GM06990 (cell line): ENCODE measurements around the gene CSF1.

ENCODE experiments used
- DNase-seq: peaks from one replicate; pipeline ENCODE4 v3.0.0-alpha.2; 2011; ENCODE audit not compliant: insufficient read length; ENCODE audit errors: extremely low read depth
- H3K27me3 ChIP-seq: replicated peaks from 2 replicates; pipeline ENCODE4 v1.6.0; 2011; ENCODE audit warnings: low read length; ENCODE audit not compliant: control insufficient read depth, insufficient read depth
- H3K36me3 ChIP-seq: 2 replicates; pipeline ENCODE4 v1.5.1; 2011; ENCODE audit warnings: low read length; ENCODE audit not compliant: control insufficient read depth, insufficient read depth
- H3K4me3 ChIP-seq: replicated peaks from 2 replicates; pipeline ENCODE4 v1.5.1; 2011; ENCODE audit warnings: low read depth, mild to moderate bottlenecking, control low read depth, low read length
- CTCF ChIP-seq: IDR thresholded peaks from 2 replicates; pipeline ENCODE4 v1.5.1; 2011; ENCODE audit warnings: low read length, control low read depth, mild to moderate bottlenecking, inconsistent platforms; ENCODE audit not compliant: insufficient read depth, poor library complexity, severe bottlenecking

Gene CSF1

GRCh38 chr1:109912873-109913272 is 2.2 kb downstream of the CSF1 start:
- TF ChIP-seq CTCF, result no peak
- H3K36me3 ChIP-seq, result peaks cover 18% of the 10 kb centered on the region
- H3K4me3 ChIP-seq, result no peak overlapping the region; the same call in 1 of the 2 replicates
- H3K27me3 ChIP-seq, result no peaks in the 10 kb centered on the region
- DNase-seq, result no peak

- no peak overlapping the region for H3K4me3 ChIP-seq
- no peak for DNase-seq
Measured at GRCh38 chr1:109913360-109913879, 2.8 kb downstream of the CSF1 start.

GRCh38 chr1:109914587-109915240 is 4.1 kb downstream of the CSF1 start:
- no peak for DNase-seq
- peaks cover 21% of the 10 kb centered on the region for H3K36me3 ChIP-seq

More at GRCh38 chr1:109913360-109913879, 2.8 kb downstream of the CSF1 start:
- Histone ChIP-seq H3K36me3 (peaks cover 19% of the 10 kb centered on the region), H3K27me3 (no peaks in the 10 kb centered on the region)
- no peak for TF ChIP-seq CTCF

GRCh38 chr1:109917051-109917767 is 6.6 kb downstream of the CSF1 start:
- TF ChIP-seq CTCF, result no peak
- Histone ChIP-seq H3K4me3 (no peak overlapping the region), H3K27me3 (no peaks in the 10 kb centered on the region), H3K36me3 (peaks cover 25% of the 10 kb centered on the region)
- no peak for DNase-seq

More at GRCh38 chr1:109914587-109915240, 4.1 kb downstream of the CSF1 start:
- Histone ChIP-seq H3K27me3 (no peaks in the 10 kb centered on the region), H3K4me3 (no peak overlapping the region)
- TF ChIP-seq CTCF, result no peak

- no peaks in the 10 kb centered on the region for H3K27me3 ChIP-seq
- no peak for TF ChIP-seq CTCF
- DNase-seq, result no peak
- H3K4me3 ChIP-seq, result no peak overlapping the region
- peaks cover 30% of the 10 kb centered on the region for H3K36me3 ChIP-seq
Measured at GRCh38 chr1:109917768-109918606, 7.3 kb downstream of the CSF1 start.
